ENCODE data around the gene ADA. TPM values are rescaled to one million over a fixed set of nuclear protein-coding genes. Genes with fewer than 3 reads are reported as not detected.
"Not testable (repeated sequence)": the region's sequence is repeated elsewhere in the genome, so short reads cannot be mapped to it uniquely, and the experiment has no call there.

Gene ADA
- total RNA-seq, 2 donors from 2014 or later: 12.8 to 15.9 TPM

DNA sequence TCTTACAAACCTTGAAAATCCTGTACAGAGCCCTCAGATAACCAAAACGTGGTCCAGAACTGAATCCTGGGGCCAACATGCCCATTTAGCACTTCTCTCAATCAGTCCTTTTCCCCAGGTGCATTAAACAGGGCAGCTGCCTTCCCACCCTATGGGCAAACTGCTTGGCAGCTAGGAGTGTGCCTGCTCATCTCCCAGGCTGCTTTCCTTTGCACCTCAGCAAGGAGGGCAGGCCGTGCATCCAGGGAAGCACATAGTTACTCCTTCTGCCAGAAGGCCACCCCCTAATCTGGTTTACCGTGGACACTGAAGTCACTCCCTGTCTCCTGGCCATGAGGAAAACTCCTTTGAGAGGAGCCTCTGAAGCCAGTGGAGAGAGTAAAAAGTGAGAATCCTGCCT lies 59.1 kb downstream of the ADA start:
- Histone ChIP-seq H3K4me1 (ENCODE audit: control insufficient read depth, insufficient read depth, low read length) (no peaks in the 10 kb centered on the region), H3K4me3 (ENCODE audit: low read length) (no peak overlapping the region), H3K27me3 (ENCODE audit: control insufficient read depth, insufficient read depth, low read length, poor library complexity, severe bottlenecking) (no peaks in the 10 kb centered on the region), H3K27ac (ENCODE audit: low read depth, low read length) (no peak overlapping the region), H3K36me3 (ENCODE audit: control insufficient read depth, insufficient read depth, low read length) (peaks cover 17% of the 10 kb centered on the region), H3K9me3 (ENCODE audit: control insufficient read depth, low read length) (no peaks in the 10 kb centered on the region), H3K9ac (ENCODE audit: extremely low read depth, low read length, poor library complexity, severe bottlenecking) (no peak overlapping the region)
- H3K27ac Mint-ChIP-seq: no peak overlapping the region
- no peaks in the 10 kb centered on the region for H3K9me3 Mint-ChIP-seq
- peaks cover 13% of the 10 kb centered on the region for H3K4me1 Mint-ChIP-seq
- peaks cover 27% of the 10 kb centered on the region for H3K36me3 Mint-ChIP-seq (ENCODE audit: low read depth)
- no peak overlapping the region for H3K4me3 Mint-ChIP-seq
- TF ChIP-seq, protein P1, sequence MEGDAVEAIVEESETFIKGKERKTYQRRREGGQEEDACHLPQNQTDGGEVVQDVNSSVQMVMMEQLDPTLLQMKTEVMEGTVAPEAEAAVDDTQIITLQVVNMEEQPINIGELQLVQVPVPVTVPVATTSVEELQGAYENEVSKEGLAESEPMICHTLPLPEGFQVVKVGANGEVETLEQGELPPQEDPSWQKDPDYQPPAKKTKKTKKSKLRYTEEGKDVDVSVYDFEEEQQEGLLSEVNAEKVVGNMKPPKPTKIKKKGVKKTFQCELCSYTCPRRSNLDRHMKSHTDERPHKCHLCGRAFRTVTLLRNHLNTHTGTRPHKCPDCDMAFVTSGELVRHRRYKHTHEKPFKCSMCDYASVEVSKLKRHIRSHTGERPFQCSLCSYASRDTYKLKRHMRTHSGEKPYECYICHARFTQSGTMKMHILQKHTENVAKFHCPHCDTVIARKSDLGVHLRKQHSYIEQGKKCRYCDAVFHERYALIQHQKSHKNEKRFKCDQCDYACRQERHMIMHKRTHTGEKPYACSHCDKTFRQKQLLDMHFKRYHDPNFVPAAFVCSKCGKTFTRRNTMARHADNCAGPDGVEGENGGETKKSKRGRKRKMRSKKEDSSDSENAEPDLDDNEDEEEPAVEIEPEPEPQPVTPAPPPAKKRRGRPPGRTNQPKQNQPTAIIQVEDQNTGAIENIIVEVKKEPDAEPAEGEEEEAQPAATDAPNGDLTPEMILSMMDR (conservative IDR thresholded peaks at IDR 0.05): no peak
- 88 to 93% methylated on average over 1 to 3 of the region's 3 CpGs for WGBS, 2 experiments (ENCODE audit: insufficient coverage in 1 of 2, insufficient read length in 1 of 2)
- H3K27me3 Mint-ChIP-seq (ENCODE audit: insufficient read depth): no peaks in the 10 kb centered on the region
- DNase-seq: no peak

DNA sequence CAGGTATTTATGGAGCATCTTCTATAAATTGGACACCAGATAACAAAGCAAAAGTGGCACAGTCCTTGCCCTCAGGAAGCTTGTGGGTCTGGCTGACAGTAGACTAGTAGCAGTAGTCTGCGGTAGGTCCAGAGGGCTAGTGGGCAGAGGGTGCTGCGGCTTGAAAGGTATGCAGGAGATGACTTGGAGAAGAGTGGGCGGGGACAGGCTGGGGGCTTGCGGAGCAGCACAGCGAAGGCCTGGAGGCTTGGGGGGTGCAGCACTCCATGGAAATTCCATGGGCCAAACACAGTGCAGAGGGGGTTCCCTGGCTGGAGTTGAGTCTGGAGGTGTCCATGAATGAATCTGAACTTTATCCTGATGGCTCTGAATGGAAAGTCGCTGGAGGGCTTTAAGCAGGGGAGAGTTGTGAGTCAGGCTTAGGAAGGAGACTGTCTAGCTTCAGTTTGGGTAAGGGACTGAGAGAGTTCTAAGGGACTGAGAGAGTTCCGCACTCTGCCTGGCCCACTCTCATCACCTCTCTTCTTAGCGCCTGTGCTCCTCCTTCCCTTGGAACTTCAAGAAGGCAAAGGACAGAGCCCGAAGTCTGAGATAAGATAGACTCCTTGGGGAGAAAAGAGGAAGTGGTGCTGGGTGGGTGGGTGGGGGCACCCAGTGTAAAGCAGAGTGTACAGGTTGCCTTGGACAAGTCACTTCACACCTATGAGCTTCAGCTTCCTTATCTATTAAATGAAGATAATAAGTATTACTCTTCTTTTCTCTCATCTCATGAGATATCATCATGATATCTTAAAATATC lies 60.3 kb downstream of the ADA start:
- no peaks in the 10 kb centered on the region for H3K4me1 ChIP-seq (ENCODE audit: control insufficient read depth, insufficient read depth, low read length)
- Mint-ChIP-seq H3K27ac (peak overlapping the region; percentile 66), H3K9me3 (no peaks in the 10 kb centered on the region)

DNA sequence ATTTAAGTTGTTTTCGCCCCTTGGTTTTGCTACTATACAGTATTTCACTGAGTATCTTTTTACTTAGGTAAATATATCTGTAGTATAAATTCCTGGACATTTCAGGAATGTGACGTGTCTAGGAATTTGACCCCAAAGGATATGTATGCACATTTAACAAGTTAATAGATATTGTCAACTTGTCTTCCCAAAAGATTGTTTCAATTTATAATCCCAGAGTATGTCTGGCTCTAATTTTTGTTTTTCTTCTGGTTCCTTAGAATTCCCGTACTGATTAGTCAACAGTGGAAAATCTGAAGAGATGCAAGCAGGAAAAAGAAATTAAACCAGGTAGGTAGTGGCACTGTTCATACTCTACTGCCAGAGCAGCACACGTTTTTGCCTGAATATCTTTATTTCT lies 62.0 kb downstream of the ADA start:
- Histone ChIP-seq H3K4me3 (ENCODE audit: low read length) (no peak overlapping the region), H3K27me3 (ENCODE audit: control insufficient read depth, insufficient read depth, low read length, poor library complexity, severe bottlenecking) (no peaks in the 10 kb centered on the region), H3K27ac (ENCODE audit: low read depth, low read length) (no peak overlapping the region), H3K9ac (ENCODE audit: extremely low read depth, low read length, poor library complexity, severe bottlenecking) (no peak overlapping the region), H3K36me3 (ENCODE audit: control insufficient read depth, insufficient read depth, low read length) (peaks cover 15% of the 10 kb centered on the region), H3K9me3 (ENCODE audit: control insufficient read depth, low read length) (no peaks in the 10 kb centered on the region), H3K4me1 (ENCODE audit: control insufficient read depth, insufficient read depth, low read length) (no peaks in the 10 kb centered on the region)
- Mint-ChIP-seq H3K27ac (no peak overlapping the region), H3K27me3 (ENCODE audit: insufficient read depth) (no peaks in the 10 kb centered on the region), H3K4me3 (no peak overlapping the region), H3K4me1 (peaks cover 18% of the 10 kb centered on the region), H3K36me3 (ENCODE audit: low read depth) (peaks cover 27% of the 10 kb centered on the region), H3K9me3 (no peaks in the 10 kb centered on the region)
- no peak for DNase-seq
- WGBS, 2 experiments (ENCODE audit: insufficient coverage in 1 of 2, insufficient read length in 1 of 2): 63 to 94% methylated on average over 1 to 2 of the region's 4 CpGs
- TF ChIP-seq, protein P1 (conservative IDR thresholded peaks at IDR 0.05): no peak

More for the DNA sequence above, 60.3 kb downstream of the ADA start:
- Histone ChIP-seq H3K36me3 (ENCODE audit: control insufficient read depth, insufficient read depth, low read length) (peaks cover 17% of the 10 kb centered on the region), H3K27ac (ENCODE audit: low read depth, low read length) (no peak overlapping the region), H3K27me3 (ENCODE audit: control insufficient read depth, insufficient read depth, low read length, poor library complexity, severe bottlenecking) (no peaks in the 10 kb centered on the region), H3K4me3 (ENCODE audit: low read length) (no peak overlapping the region), H3K9ac (ENCODE audit: extremely low read depth, low read length, poor library complexity, severe bottlenecking) (no peak overlapping the region), H3K9me3 (ENCODE audit: control insufficient read depth, low read length) (no peaks in the 10 kb centered on the region)
- Mint-ChIP-seq H3K36me3 (ENCODE audit: low read depth) (peaks cover 27% of the 10 kb centered on the region), H3K27me3 (ENCODE audit: insufficient read depth) (no peaks in the 10 kb centered on the region), H3K4me1 (peaks cover 7% of the 10 kb centered on the region), H3K4me3 (no peak overlapping the region)
- WGBS, 2 experiments (ENCODE audit: insufficient coverage in 1 of 2, insufficient read length in 1 of 2): 83 to 88% methylated on average over 3 to 8 of the region's 9 CpGs
- DNase-seq: no peak
- TF ChIP-seq, protein P1 (conservative IDR thresholded peaks at IDR 0.05): no peak

DNA sequence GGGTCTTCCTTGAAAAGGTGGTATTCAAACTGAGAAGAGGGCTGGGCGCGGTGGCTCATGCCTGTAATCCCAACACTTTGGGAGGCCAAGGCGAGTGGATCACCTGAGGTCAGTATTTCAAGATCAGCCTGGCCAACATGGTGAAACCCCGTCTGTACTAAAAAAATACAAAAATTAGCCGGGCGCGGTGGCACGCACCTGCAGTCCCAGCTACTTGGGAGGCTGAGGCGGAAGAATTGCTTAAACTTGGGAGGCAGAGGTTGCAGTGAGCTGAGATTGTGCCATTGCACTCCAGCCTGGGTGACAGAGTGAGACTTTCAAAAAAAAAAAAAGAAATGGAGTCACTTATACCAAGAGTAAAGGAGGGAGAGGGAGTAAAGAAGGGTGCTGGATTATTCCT lies 63.2 kb downstream of the ADA start:
- not testable (repeated sequence) for H3K27ac Mint-ChIP-seq; H3K4me3 Mint-ChIP-seq; DNase-seq; H3K27me3 ChIP-seq (ENCODE audit: control insufficient read depth, insufficient read depth, low read length, poor library complexity, severe bottlenecking); H3K36me3 ChIP-seq (ENCODE audit: control insufficient read depth, insufficient read depth, low read length); H3K9me3 Mint-ChIP-seq; H3K9me3 ChIP-seq (ENCODE audit: control insufficient read depth, low read length); H3K27me3 Mint-ChIP-seq (ENCODE audit: insufficient read depth); H3K9ac ChIP-seq (ENCODE audit: extremely low read depth, low read length, poor library complexity, severe bottlenecking); H3K4me1 ChIP-seq (ENCODE audit: control insufficient read depth, insufficient read depth, low read length); H3K27ac ChIP-seq (ENCODE audit: low read depth, low read length); H3K4me3 ChIP-seq (ENCODE audit: low read length)
- Mint-ChIP-seq H3K36me3 (ENCODE audit: low read depth) (peaks cover 27% of the 10 kb centered on the region), H3K4me1 (peaks cover 18% of the 10 kb centered on the region)
- WGBS, 2 experiments (ENCODE audit: insufficient coverage in 1 of 2, insufficient read length in 1 of 2): 97% methylated on average over 9 of the region's 9 CpGs
